ENCODE results near the gene PDE5A. TPM values are rescaled to one million over a fixed set of nuclear protein-coding genes. Genes with fewer than 3 reads are reported as not detected.

Gene PDE5A
- total RNA-seq, 4 donors from 2014 or later: 13.7 to 30.0 (median 17.6) TPM

DNA sequence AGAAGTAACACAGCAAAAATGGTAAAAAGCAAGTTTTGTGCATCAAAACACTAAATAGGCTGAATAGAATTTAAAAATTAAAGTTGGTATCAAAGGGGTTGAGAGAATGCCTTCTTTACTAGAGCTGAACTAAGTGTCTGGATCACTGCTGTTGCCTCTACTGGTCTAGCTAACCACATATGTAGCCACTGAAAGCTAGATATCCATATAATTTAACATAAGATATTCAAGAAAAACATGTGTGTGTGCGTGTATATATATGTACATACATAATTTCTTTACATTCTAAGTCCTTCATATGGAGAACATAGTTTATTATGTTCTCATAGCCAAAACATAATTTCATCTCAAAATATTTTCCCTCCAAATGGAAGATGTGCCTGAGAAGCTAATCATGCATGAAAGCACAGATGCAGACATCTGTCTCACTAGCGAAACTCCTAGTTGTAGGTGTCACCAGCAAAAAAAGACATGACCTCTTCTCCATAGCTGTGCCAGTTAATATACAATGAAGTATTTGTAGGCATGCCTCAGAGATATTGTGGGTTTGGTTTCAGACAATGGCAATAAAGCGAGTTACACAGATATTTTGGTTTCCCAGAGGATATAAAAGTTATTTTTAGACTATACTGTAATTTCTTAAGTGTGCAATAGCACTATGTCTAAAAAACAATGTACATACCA lies 47.3 kb downstream of the PDE5A start:
- TF ChIP-seq, protein P1, sequence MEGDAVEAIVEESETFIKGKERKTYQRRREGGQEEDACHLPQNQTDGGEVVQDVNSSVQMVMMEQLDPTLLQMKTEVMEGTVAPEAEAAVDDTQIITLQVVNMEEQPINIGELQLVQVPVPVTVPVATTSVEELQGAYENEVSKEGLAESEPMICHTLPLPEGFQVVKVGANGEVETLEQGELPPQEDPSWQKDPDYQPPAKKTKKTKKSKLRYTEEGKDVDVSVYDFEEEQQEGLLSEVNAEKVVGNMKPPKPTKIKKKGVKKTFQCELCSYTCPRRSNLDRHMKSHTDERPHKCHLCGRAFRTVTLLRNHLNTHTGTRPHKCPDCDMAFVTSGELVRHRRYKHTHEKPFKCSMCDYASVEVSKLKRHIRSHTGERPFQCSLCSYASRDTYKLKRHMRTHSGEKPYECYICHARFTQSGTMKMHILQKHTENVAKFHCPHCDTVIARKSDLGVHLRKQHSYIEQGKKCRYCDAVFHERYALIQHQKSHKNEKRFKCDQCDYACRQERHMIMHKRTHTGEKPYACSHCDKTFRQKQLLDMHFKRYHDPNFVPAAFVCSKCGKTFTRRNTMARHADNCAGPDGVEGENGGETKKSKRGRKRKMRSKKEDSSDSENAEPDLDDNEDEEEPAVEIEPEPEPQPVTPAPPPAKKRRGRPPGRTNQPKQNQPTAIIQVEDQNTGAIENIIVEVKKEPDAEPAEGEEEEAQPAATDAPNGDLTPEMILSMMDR (IDR thresholded peaks at IDR 0.05; ENCODE audit: low read depth): no peak

- TF ChIP-seq, protein P1 (IDR thresholded peaks at IDR 0.05; ENCODE audit: low read depth): no peak
These were observed 48.3 kb downstream of the PDE5A start for GRCh38 chr4:119580293-119580692.

DNA sequence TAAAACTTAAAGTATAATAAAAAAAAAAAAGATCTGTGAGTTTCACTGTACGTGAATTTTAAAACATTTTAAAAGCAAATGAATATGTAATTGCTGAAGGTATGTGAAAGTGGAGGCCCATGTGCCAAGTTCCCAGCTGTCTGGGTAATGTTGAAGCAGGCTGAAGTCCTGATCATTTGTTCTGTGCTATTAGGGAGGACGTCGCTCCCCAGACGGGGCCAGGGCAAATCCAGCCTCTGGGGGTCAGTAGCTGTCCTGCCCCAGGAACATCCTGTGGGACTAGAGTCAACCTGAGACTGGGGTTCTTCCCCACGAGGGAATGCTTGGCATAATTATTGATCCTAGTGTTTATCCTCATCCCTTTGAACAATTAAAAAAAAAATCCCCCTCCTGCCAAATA lies 48.8 kb downstream of the PDE5A start:
- TF ChIP-seq, protein P1 (IDR thresholded peaks at IDR 0.05; ENCODE audit: low read depth): no peak

- TF ChIP-seq, protein P1 (IDR thresholded peaks at IDR 0.05; ENCODE audit: low read depth): no peak
These were observed 58.2 kb downstream of the PDE5A start for GRCh38 chr4:119570401-119570800.

- TF ChIP-seq, protein P1 (IDR thresholded peaks at IDR 0.05; ENCODE audit: low read depth): no peak
These were observed 64.5 kb downstream of the PDE5A start for GRCh38 chr4:119564106-119564505.

GRCh38 chr4:119559044-119559647 lies 69.5 kb downstream of the PDE5A start:
- TF ChIP-seq, protein P1 (IDR thresholded peaks at IDR 0.05; ENCODE audit: low read depth): no peak

GRCh38 chr4:119550857-119551532 lies 77.6 kb downstream of the PDE5A start:
- TF ChIP-seq, protein P1 (IDR thresholded peaks at IDR 0.05; ENCODE audit: low read depth): no peak
